Forelimb muscle (tissue), 1 donor: ENCODE results near the gene COMT. TPM values are rescaled to one million over a fixed set of nuclear protein-coding genes. Genes with fewer than 3 reads are reported as not detected.

Source experiments
- DNase-seq: peaks from one replicate; pipeline ENCODE4 v3.0.0-alpha.2; 2013; ENCODE audit warnings: low read depth
- polyA plus RNA-seq: library from polyadenylated mRNA; unstranded; fragments of 120-200 nt; gene quantifications from one replicate; pipeline ENCODE4 v1.2.1, GENCODE V29; 2013; ENCODE audit not compliant: insufficient read length

Gene COMT
- polyA plus RNA-seq, 1 donor = 90.1 TPM

GRCh38 chr22:20010307-20011122 is 68.9 kb downstream of the COMT start:
- no peak for DNase-seq

GRCh38 chr22:20011123-20011992 is 69.8 kb downstream of the COMT start:
- DNase-seq = no peak

GRCh38 chr22:20011993-20012740 is 70.6 kb downstream of the COMT start:
- no peak for DNase-seq

GRCh38 chr22:20012741-20013331 is 71.3 kb downstream of the COMT start:
- DNase-seq = no peak

GRCh38 chr22:20013382-20013871 is 71.9 kb downstream of the COMT start:
- DNase-seq = no peak

- no peak for DNase-seq
Measured at GRCh38 chr22:20014526-20015186, 73.1 kb downstream of the COMT start.

GRCh38 chr22:20015187-20015625 is 73.6 kb downstream of the COMT start:
- DNase-seq = no peak

GRCh38 chr22:20015971-20016733 is 74.6 kb downstream of the COMT start:
- DNase-seq = no peak

- DNase-seq = peak; percentile 68
Measured at GRCh38 chr22:20016734-20017621, 75.4 kb downstream of the COMT start, which contains the start of gene ARVCF. Gene ARVCF, minus strand, starts transcription at chr22:20016823. Its CDS starts 26,029 bp downstream, at chr22:19990794.

- DNase-seq = no peak
Measured at GRCh38 chr22:20017622-20017958, 76.0 kb downstream of the COMT start.

GRCh38 chr22:20018001-20018400 is 76.4 kb downstream of the COMT start:
- no peak for DNase-seq

Other genes starting within 250 kb of the COMT start
- 130 TPM for gene SEPTIN5, start 227.3 kb upstream of the COMT start, polyA plus RNA-seq
- gene GP1BB, start 218.2 kb upstream of the COMT start, polyA plus RNA-seq = 18.3 TPM
- gene TBX1, start 181.0 kb upstream of the COMT start, polyA plus RNA-seq = 25.3 TPM
- gene GNB1L, start 86.9 kb upstream of the COMT start, polyA plus RNA-seq = 3.9 TPM
- gene RTL10, start 86.9 kb upstream of the COMT start, polyA plus RNA-seq = 12.0 TPM
- 19.1 TPM for gene TXNRD2, start within 50 bp of the COMT start, polyA plus RNA-seq
- 122 TPM for gene ARVCF, start 75.1 kb downstream of the COMT start, polyA plus RNA-seq
- gene TANGO2, start 79.3 kb downstream of the COMT start, polyA plus RNA-seq = 9.4 TPM
- 41.7 TPM for gene DGCR8, start 138.5 kb downstream of the COMT start, polyA plus RNA-seq
- gene RANBP1, start 174.3 kb downstream of the COMT start, polyA plus RNA-seq = 91.1 TPM
- gene TRMT2A, start 175.5 kb downstream of the COMT start, polyA plus RNA-seq = 50.2 TPM
- gene ZDHHC8, start 190.0 kb downstream of the COMT start, polyA plus RNA-seq = 41.3 TPM
- gene CCDC188, start 209.3 kb downstream of the COMT start, polyA plus RNA-seq = 2.2 TPM